Hindlimb muscle (tissue), 1 donor: ENCODE measurements around the gene OR5AN1. TPM values are rescaled to one million over a fixed set of nuclear protein-coding genes. Genes with fewer than 3 reads are reported as not detected.
"Not testable (repeated sequence)": the region's sequence is repeated elsewhere in the genome, so short reads cannot be mapped to it uniquely, and the experiment has no call there.

Experiments
- DNase-seq: peaks from one replicate; pipeline ENCODE4 v3.0.0-alpha.2; 2013
- polyA plus RNA-seq: library from polyadenylated mRNA; unstranded; fragments of 120-200 nt; gene quantifications from one replicate; pipeline ENCODE4 v1.2.1, GENCODE V29; 2013; ENCODE audit not compliant: insufficient read length

The OR5AN1 gene
- not detected for polyA plus RNA-seq

DNA sequence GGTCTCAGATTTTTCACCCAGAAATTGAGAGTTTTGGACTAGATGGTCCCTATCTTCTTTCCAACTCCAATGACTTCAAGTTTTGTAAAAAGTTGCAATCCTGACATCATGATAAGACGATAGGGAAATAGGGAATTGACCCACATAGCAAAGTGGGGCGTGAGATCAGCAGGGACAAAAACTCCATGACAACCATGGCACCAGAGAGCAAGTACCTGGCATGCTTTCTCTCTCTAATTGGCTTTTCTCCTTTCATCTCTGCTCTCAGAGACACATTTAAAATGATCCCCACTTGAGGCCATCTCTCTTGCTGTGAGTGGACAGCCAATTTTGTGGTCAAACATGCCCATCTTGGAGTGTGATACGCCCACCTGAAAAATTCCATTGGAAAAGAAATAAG, at the start of gene OR5AN1:
Gene OR5AN1, plus strand, starts transcription at position 301 of the 400 bp plus-strand sequence. CDS start 5,564 bp downstream, outside the sequence.
- no peak for DNase-seq

DNA sequence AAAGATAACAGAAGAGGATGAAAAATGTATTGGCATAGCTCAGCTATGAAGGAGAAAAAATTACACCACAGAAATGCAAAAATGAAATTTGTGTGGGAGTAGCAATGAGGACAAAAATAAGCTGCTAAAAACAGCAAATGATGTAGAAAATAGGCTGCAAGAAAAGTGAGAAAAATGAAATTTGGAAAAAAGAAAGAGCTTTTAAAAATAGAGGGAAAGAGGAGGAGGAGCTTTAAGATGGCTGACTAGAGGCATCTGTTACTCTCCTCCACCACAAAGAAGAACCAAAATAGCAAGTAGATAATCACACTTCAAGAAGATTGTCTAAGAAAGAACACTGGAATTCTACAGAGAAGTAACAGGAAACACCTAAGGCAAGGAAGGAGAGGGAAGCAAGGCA, 23.7 kb upstream of the OR5AN1 start:
- no peak for DNase-seq

DNA sequence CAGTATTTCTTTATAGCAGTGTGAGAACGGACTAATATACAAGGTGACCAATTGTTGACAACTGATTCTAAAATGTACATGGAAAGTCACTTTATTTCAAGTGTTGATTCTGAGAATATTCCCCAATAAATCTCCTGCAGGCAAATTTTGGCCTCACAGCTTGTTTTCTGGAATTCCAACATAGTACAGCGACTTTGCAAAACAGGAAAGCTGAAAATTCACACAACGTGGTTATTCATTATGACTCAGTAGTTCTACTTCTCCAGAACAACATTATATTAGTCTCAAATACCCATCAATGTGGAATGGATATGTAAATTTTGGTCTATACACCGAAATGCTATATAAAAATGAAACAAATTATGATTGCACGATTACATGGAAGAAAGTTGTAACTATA, 22.5 kb upstream of the OR5AN1 start:
- no peak for DNase-seq

DNA sequence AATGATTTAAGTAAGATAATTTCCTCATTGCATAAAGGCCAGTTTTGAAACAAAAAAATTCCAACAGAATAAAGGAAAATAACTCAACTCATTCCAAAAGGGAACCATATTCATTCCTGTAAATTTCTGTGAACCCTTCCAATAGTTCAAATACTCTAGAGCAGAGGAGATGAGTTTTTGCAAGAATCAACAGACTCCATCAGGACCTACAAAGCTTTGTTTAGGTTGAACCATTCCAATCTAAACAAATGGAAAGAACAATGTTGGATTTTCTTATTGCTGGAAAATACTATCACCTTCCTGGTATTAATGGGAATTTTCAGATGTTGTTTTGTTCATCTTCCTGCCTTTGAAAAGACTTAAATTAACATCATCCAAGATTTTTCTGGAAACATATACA, 21.8 kb upstream of the OR5AN1 start:
- no peak for DNase-seq

DNA sequence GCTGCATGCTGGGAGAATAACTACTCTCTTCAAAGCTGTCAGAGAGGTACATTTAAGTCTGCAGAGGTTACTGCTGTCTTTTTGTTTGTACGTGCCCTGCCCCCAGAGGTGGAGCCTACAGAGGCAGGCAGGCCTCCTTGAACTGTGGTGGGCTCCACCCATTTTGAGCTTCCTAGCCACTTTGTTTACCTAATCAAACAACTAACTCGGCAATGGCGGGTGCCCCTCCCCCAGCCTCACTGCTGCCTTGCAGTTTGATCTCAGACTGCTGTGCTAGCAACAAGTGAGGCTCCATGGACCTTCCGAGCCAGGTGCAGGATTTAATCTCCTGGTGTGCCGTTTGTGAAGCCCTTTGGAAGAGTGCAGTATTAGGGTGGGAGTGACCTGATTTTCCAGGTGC, 9.0 kb upstream of the OR5AN1 start:
- not testable (repeated sequence) for DNase-seq

DNA sequence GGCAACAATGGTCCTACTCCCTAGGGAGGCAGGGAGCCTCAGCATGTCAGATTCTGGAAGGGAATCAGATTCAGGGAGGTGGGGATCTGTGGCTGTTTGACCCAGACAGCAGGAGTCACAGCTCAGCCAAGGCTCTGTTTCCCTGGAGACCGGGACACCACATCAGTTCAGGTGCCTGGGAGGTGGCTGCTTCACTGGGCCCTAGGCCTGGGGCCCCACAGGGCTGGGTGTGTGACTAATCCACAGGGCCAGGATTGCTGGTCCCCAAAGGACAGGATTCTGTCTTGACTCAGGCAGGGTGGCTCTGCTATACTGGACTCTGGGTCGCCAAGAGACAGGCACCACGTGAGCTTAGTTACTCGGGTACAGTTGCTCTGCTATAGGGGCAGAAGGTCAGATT, 3.5 kb upstream of the OR5AN1 start:
- no peak for DNase-seq

DNA sequence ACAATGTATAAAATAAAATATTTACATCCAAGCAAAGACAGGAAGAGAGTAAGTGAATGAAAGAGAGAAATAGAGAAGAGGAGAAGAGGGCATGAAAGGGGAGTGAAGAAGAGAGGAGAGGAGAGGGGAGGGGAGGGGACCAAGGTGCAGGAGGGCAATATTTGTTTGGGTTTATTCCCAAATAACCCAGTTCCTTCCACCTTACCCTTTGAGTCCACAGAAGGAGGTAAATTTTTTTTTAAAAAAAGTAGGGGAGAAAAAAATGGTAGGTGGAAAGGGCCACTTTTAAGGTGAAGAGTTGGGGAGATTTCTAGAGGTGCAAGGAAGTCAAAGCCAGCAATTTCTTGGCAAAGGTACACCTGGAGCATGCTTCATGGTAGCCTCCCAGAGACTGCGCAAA, 2.1 kb upstream of the OR5AN1 start:
- no peak for DNase-seq

DNA sequence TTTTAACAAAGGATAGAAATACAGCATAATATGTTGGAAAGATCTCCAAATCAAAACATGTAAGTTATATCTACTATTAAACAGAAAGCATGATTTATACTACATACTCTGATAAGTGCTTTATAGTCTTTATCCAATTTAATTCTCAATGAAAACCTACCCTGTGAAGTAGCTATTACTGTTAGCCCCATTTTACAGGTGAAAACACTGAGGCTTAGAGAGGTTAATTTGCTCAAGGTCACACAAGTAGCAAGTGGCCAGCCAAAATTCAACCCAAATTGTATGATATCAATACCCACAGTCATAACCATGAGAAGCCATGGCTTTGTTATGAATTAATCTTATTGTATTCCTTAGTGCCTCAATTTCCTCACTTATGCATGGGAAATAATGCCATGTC, 675 bp upstream of the OR5AN1 start:
- no peak for DNase-seq

- DNase-seq, result no peak
These were observed 6.7 kb downstream of the OR5AN1 start for GRCh38 chr11:59365232-59366018.

GRCh38 chr11:59368238-59369022, 9.7 kb downstream of the OR5AN1 start:
- no peak for DNase-seq

DNA sequence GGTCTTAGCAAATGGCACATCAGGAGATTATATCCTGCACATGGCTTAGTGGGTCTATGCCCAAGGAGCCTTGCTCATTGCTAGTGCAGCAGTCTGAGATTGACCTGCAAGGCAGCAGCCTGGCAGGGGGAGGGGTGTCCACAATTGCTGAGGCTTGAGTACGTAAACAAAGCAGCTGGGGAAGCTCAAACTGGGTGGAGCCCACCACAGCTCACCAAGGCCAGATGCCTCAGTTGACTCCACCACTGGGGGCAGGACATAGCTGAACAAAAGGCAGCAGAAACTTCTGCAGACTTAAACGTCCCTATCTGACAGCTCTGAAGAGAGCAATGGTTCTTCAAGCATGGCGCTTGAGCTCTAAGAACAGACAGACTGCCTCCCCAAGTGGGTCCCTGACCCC, 13.6 kb downstream of the OR5AN1 start:
- not testable (repeated sequence) for DNase-seq

DNA sequence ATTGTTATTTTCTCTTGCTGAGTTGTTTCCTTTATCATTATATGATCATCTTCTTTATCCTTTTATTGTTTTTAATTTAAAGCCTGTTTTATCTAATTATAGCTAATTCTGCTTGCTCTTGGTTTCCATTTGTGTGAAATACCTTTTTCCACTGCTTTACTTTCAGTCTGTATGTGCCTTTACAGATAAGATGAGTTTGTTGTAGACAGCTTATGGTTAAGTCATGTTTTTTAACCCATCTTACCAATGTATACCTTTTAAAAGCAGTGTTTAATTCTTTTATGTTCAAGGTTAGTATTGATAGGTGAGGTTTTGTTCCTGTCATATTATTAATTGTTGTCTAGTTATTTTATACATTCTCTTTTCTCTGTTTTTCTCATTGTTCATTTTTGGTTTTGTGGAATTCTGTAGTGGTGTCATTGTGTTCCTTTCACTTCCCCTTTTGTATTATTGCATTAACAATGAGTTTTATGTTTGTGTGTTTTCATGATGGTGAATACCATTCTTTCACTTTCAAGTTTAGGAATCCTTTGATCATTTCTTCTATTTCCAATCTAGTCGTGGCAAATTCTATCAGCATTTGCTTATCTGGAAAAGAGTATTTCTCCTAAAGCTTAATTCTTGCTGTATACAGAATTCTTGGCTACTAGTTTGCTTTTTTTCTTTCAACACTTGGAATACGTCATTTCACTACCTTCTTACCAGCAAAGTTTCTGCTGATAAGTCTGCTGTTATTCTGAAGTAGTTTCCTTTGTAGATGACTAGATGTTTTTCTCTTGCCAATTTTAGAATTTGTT, 21.8 kb downstream of the OR5AN1 start:
- no peak for DNase-seq

DNA sequence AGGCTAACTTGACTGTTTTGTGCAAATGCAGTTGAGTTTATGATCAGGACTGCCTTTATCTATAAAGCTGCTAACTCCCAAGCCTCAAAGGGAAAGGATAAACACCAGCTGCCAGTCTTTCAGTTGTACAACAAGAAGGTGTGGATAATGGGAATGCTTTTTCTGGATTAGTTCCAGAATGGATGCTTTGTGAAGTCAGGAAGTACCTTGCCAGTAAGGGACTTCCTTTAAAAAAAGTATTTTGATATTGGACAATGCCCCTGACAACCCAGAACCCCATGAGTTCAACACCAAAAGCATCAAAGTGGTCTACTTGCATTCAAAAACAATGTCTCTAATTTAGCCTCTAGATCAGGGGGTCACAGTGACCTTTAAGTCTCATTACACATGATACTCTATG, 35.5 kb downstream of the OR5AN1 start:
- DNase-seq, result no peak

DNA sequence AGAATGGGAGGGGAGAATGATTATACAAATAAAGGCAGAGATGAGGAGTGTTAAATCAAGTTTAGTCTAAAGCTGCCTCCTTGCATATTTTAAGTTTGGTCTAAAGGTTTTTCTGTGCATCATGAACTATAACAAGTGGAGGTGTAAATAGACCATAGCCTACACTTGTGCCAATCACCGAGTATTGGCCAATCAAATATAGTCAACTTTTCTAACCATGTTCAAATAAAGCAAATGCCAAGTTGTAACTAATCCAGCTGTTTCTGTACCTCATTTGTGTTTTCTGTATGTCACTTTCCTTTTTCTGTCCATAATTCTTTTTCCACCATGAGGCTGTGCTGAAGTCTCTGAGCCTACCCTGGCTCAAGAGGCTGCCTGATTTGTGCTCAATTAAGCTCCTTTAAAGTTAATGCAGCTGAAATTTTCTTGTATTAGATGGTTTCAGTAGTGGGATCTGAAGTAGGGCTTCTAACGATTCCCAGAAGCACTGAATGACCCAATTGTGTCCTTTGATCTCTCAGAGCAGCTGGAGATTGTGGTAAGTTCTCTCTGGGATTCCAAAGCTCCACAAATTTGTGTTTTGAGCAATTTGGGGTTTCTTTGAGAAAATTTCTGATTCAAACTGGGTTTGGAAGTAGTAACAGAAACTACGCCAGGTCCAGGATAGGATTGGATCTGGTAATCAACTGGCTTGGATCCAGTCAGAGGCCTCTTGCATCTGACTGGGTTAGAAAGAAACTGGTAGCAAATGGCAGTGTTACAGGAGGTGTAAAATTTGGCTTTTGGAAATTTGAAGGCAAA, 42.0 kb downstream of the OR5AN1 start:
- DNase-seq, result no peak

DNA sequence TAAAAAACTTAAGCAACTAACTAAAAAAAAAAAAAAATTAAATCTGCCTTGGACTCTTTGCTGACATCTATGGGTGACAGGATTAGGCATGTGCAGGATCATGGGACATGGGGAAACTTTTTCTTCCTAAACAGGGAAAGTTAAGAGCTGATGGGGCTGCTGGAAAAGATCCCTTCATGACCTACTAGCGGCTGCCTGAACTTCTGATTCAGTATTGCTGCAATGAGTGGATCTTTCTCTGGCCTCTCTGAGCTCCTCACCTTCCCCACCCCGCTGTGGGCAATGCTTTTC, 42.5 kb downstream of the OR5AN1 start:
- DNase-seq, result no peak

DNA sequence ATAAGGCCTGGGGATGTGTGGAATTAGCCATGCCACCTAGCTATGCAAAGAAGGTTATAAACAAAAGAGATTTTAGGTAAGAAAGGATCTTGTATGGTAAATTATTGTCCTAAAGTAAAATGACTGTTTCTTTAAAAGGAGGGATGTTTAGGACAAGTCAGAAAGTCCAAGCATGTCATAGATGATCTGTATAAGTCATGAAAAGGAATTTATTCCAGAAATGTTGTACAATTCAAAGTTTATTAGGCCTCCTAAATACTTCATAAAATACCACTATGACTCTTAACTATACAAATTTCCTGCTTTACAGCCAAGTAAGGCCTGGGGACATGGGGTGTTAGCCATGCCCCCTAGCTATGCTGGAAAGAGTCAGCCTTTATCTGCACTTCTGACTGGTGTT, 44.9 kb downstream of the OR5AN1 start:
- no peak for DNase-seq

DNA sequence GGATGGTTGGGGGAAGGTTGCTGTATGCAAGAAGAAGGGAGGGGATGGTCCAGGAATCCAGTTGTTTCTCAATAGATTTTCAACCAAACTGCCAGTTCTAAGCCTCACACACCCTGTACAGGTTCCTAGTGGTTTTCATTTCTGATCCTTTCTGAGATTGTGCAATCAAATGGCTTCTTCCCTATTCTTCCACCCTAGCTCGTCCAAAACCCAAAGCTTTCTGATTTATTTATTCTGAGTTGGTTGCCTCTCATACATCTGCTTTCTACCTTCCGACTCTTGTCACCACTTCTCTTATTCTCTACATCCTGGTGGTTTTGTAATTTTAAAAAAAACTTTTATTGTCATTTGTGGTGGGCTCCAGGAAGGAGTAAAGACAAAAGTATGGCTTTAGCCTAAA, 55.0 kb downstream of the OR5AN1 start:
- no peak for DNase-seq

DNA sequence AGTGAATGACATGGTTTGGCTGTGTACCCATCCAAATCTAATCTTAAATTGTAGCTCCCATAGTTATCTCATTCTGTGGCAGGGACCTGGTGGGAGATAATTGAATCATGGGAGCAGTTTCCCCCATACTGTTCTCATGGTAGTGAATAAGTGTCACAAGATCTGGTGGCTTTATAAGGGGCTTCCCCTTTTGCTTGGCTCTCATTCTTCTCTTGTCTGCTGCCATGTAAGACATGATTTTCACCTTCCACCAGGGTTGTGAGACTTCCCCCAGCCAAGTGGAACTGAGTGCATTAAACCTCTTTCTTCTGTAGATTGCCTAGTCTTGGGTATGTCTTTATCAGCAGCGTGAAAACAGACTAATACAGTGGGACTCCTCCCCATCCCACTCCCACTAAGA, 56.4 kb downstream of the OR5AN1 start:
- DNase-seq, result no peak

GRCh38 chr11:59416613-59417012, 57.9 kb downstream of the OR5AN1 start:
- no peak for DNase-seq

DNA sequence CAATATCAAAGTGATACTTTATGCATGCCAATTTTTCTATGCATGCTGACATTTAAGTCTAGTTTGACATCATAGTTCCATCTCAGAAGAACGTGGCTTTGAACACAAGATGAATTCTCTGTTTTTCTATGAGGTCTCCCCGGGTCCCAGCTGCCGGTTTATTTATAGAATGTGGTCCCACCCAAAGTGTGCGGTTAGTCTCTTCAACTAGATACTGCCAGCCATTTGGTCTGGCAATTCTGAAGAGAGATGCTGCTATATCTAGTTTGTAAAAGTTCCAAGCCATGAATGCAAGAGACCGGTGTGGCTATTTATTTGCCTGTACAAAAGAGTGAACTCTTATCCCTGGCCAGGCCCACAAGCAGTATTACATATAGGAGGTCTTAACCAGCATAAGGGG, 58.3 kb downstream of the OR5AN1 start:
- DNase-seq, result no peak

- DNase-seq, result no peak
These were observed 59.5 kb downstream of the OR5AN1 start for GRCh38 chr11:59418156-59418555.
